SH-SY5Y (cell line): ENCODE data around the gene PDE1A.

Source experiments
- GATA2 ChIP-seq: IDR thresholded peaks from 2 replicates; pipeline ENCODE4 v1.6.1; 2011; ENCODE audit warnings: mild to moderate bottlenecking, low read depth, low read length
- GATA3 ChIP-seq: IDR thresholded peaks from 2 replicates; pipeline ENCODE4 v1.6.1; 2011; ENCODE audit warnings: low read depth, mild to moderate bottlenecking, low read length, moderate library complexity

- TF ChIP-seq GATA3 (no peak), GATA2 (no peak)
Observed at GRCh38 chr2:182355815-182356214, 71.0 kb downstream of the PDE1A start.
